ENCODE measurements around the gene MAGEA11. TPM values are rescaled to one million over a fixed set of nuclear protein-coding genes. Genes with fewer than 3 reads are reported as not detected.

Gene MAGEA11
- total and polyA plus RNA-seq, 2 of the 8 experiments (the other 6 are each of a cell fraction or from before 2014, with no cell fraction given) = not detected

GRCh38 chrX:149759824-149760223 is 48.0 kb downstream of the MAGEA11 start:
- H3K4me1 ChIP-seq (replicated peaks in 1 of 4; ENCODE audit: control insufficient read depth in 3 of 4, insufficient read depth in 4 of 4, low read length in 3 of 4) = no peaks in the 10 kb centered on the region
- no peaks in the 10 kb centered on the region for H3K79me1 ChIP-seq (ENCODE audit: low read depth, low read length)
- DNase-seq (ENCODE audit: low read depth in 1 of 2, low spot score in 2 of 2) (no peak), FAIRE-seq (no peak)
- no peak overlapping the region for H3K4ac ChIP-seq (replicated peaks; ENCODE audit: insufficient read length, low read depth, low read length)
- no peak overlapping the region for H4K8ac ChIP-seq (ENCODE audit: extremely low read depth, insufficient read depth, low read length)
- no peaks in the 10 kb centered on the region; a peak in 1 of 4 replicates for H3K9me3 ChIP-seq (ENCODE audit: insufficient read depth in 2 of 2, low read depth in 1 of 2, low read length in 1 of 2)
- 93% methylated on average over 3 of the region's 7 CpGs; no CpG with 5 or more reads in 1 of the 2 experiments for WGBS, 2 experiments (ENCODE audit: extremely low coverage in 1 of 2, insufficient coverage in 1 of 2, insufficient read length in 1 of 2, insufficient replicate concordance in 2 of 2, low coverage in 1 of 2, low lambda C conversion rate in 2 of 2, missing lambda C conversion rate in 1 of 2)
- H2AK5ac ChIP-seq (ENCODE audit: low read depth, low read length) = no peak overlapping the region
- H3K36me3 ChIP-seq (ENCODE audit: control insufficient read depth in 2 of 4, insufficient read depth in 4 of 4, low read length in 3 of 4) = no peaks in the 10 kb centered on the region
- H3K56ac ChIP-seq (replicated peaks; ENCODE audit: insufficient read length, low read depth, low read length) = no peak overlapping the region
- H3K23ac ChIP-seq (ENCODE audit: insufficient read length) = no peak overlapping the region
- H2BK120ac ChIP-seq (replicated peaks; ENCODE audit: low read depth, low read length) = no peak overlapping the region
- no peak overlapping the region for H2BK20ac ChIP-seq (ENCODE audit: low read length)
- no peak overlapping the region for H3K4me3 ChIP-seq (ENCODE audit: extremely low read depth in 1 of 4, insufficient read depth in 2 of 4, low read depth in 3 of 4, low read length in 4 of 4)
- H3K27me3 ChIP-seq (replicated peaks in 1 of 4; ENCODE audit: control insufficient read depth in 3 of 4, extremely low read depth in 1 of 4, insufficient read depth in 3 of 4, low read length in 3 of 4) = no peaks in the 10 kb centered on the region
- ChIA-PET CTCF (ENCODE audit: partially characterized antibody) (no interaction called here), POLR2A (ENCODE audit: partially characterized antibody) (no interaction called here)
- H3K14ac ChIP-seq (ENCODE audit: insufficient read length) = no peak overlapping the region
- H4K20me1 ChIP-seq (replicated peaks in 1 of 2; ENCODE audit: control insufficient read depth in 1 of 2, insufficient read depth in 2 of 2, low read length in 2 of 2) = no peaks in the 10 kb centered on the region
- no peak overlapping the region for H3K27ac ChIP-seq (ENCODE audit: low read depth, low read length)
- H3K18ac ChIP-seq (ENCODE audit: extremely low read depth, low read length) = no peak overlapping the region
- no peak overlapping the region for H3K9ac ChIP-seq (replicated peaks in 1 of 4; ENCODE audit: extremely low read depth in 1 of 4, low read depth in 3 of 4, low read length in 3 of 4)
- H3K79me2 ChIP-seq (ENCODE audit: control insufficient read depth in 1 of 2, insufficient read depth in 2 of 2, low read length in 2 of 2) = no peaks in the 10 kb centered on the region
- no peaks in the 10 kb centered on the region for H3K23me2 ChIP-seq (ENCODE audit: low read depth, low read length)
- H4K5ac ChIP-seq (ENCODE audit: insufficient read length, low read depth, low read length) = no peak overlapping the region
- H2BK15ac ChIP-seq (ENCODE audit: low read length) = no peak overlapping the region
- H2BK12ac ChIP-seq (ENCODE audit: low read depth, low read length) = no peak overlapping the region
- H2AFZ ChIP-seq (ENCODE audit: low read length) = no peak overlapping the region
- H4K91ac ChIP-seq (replicated peaks; ENCODE audit: insufficient read length, low read length) = no peak overlapping the region
- no peak overlapping the region for H2BK5ac ChIP-seq (ENCODE audit: low read depth, low read length)
- no peak overlapping the region for H3K4me2 ChIP-seq (ENCODE audit: insufficient read depth in 1 of 2, low read depth in 2 of 2, low read length in 2 of 2)
- TF ChIP-seq CBX5 (IDR thresholded peaks at IDR 0.05; ENCODE audit: low read depth, low read length) = no peak
- TF ChIP-seq SIX5 (IDR thresholded peaks at IDR 0.05; ENCODE audit: low read depth, low read length) = no peak
- TF ChIP-seq EP300 (IDR thresholded peaks at IDR 0.05; ENCODE audit: borderline replicate concordance in 1 of 2, low read depth in 2 of 2, low read length in 2 of 2) = no peak
- TF ChIP-seq GABPA (IDR thresholded peaks at IDR 0.05; ENCODE audit: borderline replicate concordance, insufficient read depth, low read length) = no peak
- no peak for TF ChIP-seq HDAC6 (IDR thresholded peaks at IDR 0.05; ENCODE audit: low read depth, low read length)
- TF ChIP-seq EGR1 (IDR thresholded peaks at IDR 0.05; ENCODE audit: borderline replicate concordance, low read depth, low read length) = no peak
- no peak for TF ChIP-seq KDM4A (IDR thresholded peaks at IDR 0.05; ENCODE audit: low read depth, low read length, severe bottlenecking)
- TF ChIP-seq SIN3A (conservative IDR thresholded peaks at IDR 0.05 in 1 of 2, IDR thresholded peaks at IDR 0.05 in 1 of 2; ENCODE audit: low read depth in 1 of 2, low read length in 2 of 2) = no peak
- no peak for TF ChIP-seq CREB1 (IDR thresholded peaks at IDR 0.05)
- TF ChIP-seq TAF7 (optimal IDR thresholded peaks at IDR 0.05; ENCODE audit: borderline replicate concordance, low read depth, low read length) = no peak
- TF ChIP-seq CHD2 (IDR thresholded peaks at IDR 0.05; ENCODE audit: low read length) = no peak
- TF ChIP-seq RFX5 (IDR thresholded peaks at IDR 0.05; ENCODE audit: borderline replicate concordance, low read depth, low read length) = no peak
- no peak for TF ChIP-seq BACH1 (IDR thresholded peaks at IDR 0.05; ENCODE audit: low read length)
- no peak for TF ChIP-seq TCF12 (IDR thresholded peaks at IDR 0.05; ENCODE audit: low read depth, low read length)
- TF ChIP-seq E2F6 (IDR thresholded peaks at IDR 0.05) = no peak
